Heart left ventricle (tissue), 13 donors: Measurements from ENCODE around the gene MATN1.

Experiments
- POLR2A ChIP-seq, 2 donors: fragments of 450-650 bp; IDR thresholded peaks; one replicate each; pipeline ENCODE4 v1.6.1; 2017; ENCODE audit warnings: antibody characterized with exemption in 2 of 2, mild to moderate bottlenecking in 2 of 2, moderate library complexity in 2 of 2
- TF ChIP-seq, protein P1 (sequence below), 12 donors: fragments of 200-600 bp; sonication (generic) in 4 of 12; IDR thresholded peaks; one replicate each; pipeline versions ENCODE4 v1.5.0 to v1.8.0; 2018 to 2022; ENCODE audit warnings: antibody characterized with exemption in 12 of 12, mild to moderate bottlenecking in 5 of 12
- donor health status: ischemic (EF 13 %, LVEDD 7.1; RV severe dilation, severe dysfunction).
- donor health status: DM: no; HTN: yes; CAD: no.
- donor health status: DM: no; HTN: no; CAD: no.
- donor health status: ischemic (EF 25% LVEDD 6.9; RV normal size, moderate dysfunction).
- donor health status: ischemic (EF 25% LVEDD 5.7; RV mildly dilated, moderate dysfunction).
- donor health status: ischemic (EF 35%, LVEDD 5.7; RV mildly dilated, moderate dysfunction).
- donor health status: nonischemic (EF 11% LVEDD 7.7; RV severe dilation, severe dysfunction).
- donor health status: DM: yes; HTN: yes; CAD: no.
- donor health status: PGD.
- donor health status: ischemic (EF 29% LVEDD 5.4; RV normal size, mild dysfunction).
- donor health status: nonischemic (EF 23%, LVEDD 6.1; RV moderate dilation, normal function).

- TF ChIP-seq POLR2A (IDR thresholded peaks at IDR 0.05), result no peak
- TF ChIP-seq, protein P1, sequence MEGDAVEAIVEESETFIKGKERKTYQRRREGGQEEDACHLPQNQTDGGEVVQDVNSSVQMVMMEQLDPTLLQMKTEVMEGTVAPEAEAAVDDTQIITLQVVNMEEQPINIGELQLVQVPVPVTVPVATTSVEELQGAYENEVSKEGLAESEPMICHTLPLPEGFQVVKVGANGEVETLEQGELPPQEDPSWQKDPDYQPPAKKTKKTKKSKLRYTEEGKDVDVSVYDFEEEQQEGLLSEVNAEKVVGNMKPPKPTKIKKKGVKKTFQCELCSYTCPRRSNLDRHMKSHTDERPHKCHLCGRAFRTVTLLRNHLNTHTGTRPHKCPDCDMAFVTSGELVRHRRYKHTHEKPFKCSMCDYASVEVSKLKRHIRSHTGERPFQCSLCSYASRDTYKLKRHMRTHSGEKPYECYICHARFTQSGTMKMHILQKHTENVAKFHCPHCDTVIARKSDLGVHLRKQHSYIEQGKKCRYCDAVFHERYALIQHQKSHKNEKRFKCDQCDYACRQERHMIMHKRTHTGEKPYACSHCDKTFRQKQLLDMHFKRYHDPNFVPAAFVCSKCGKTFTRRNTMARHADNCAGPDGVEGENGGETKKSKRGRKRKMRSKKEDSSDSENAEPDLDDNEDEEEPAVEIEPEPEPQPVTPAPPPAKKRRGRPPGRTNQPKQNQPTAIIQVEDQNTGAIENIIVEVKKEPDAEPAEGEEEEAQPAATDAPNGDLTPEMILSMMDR (IDR thresholded peaks at IDR 0.05), result no peak
Measured at GRCh38 chr1:30758121-30758688, 34.8 kb upstream of the MATN1 start.
